Measurements from ENCODE around the gene AGPAT3. TPM values are rescaled to one million over a fixed set of nuclear protein-coding genes. Genes with fewer than 3 reads are reported as not detected.
A peak's percentile ranks its signal among the peaks of the same experiment; 100 is the strongest.

AGPAT3 gene
- total RNA-seq, 4 donors from 2014 or later = 40.6 to 80.5 (median 65.3) TPM

- H3K9me3 ChIP-seq = no peaks in the 10 kb centered on the region
- DNase-seq = peak; percentile 86 to 88
- intact Hi-C loops (cut with DNase I) = no loop called here
- no peaks in the 10 kb centered on the region for H3K27me3 ChIP-seq
- H3K27ac ChIP-seq = peak overlapping the region; percentile 70 to 82 (median 76)
- peaks cover 78 to 95% of the 10 kb centered on the region in 2 donors for H3K4me1 ChIP-seq
- H3K4me3 ChIP-seq (replicated peaks in 1 of 3) = no peak overlapping the region
- TF ChIP-seq, protein P1, sequence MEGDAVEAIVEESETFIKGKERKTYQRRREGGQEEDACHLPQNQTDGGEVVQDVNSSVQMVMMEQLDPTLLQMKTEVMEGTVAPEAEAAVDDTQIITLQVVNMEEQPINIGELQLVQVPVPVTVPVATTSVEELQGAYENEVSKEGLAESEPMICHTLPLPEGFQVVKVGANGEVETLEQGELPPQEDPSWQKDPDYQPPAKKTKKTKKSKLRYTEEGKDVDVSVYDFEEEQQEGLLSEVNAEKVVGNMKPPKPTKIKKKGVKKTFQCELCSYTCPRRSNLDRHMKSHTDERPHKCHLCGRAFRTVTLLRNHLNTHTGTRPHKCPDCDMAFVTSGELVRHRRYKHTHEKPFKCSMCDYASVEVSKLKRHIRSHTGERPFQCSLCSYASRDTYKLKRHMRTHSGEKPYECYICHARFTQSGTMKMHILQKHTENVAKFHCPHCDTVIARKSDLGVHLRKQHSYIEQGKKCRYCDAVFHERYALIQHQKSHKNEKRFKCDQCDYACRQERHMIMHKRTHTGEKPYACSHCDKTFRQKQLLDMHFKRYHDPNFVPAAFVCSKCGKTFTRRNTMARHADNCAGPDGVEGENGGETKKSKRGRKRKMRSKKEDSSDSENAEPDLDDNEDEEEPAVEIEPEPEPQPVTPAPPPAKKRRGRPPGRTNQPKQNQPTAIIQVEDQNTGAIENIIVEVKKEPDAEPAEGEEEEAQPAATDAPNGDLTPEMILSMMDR (IDR thresholded peaks at IDR 0.05) = no peak
- peak in 1 of 2 donors; percentile 50 for TF ChIP-seq POLR2A (IDR thresholded peaks at IDR 0.05)
- no peaks in the 10 kb centered on the region for H3K36me3 ChIP-seq
- WGBS, 2 donors = 64 to 71% methylated on average over 8 to 20 of the region's 20 CpGs
Observed at GRCh38 chr21:43926196-43926595, 61.2 kb downstream of the AGPAT3 start.

- no peaks in the 10 kb centered on the region for H3K36me3 ChIP-seq
- H3K4me1 ChIP-seq = peaks cover 68 to 82% of the 10 kb centered on the region in 2 donors
- H3K27me3 ChIP-seq = no peaks in the 10 kb centered on the region
- DNase-seq = no peak
- 95% methylated on average over 15 of the region's 17 CpGs; no CpG with 5 or more reads in 1 of the 2 donors for WGBS, 2 donors
- H3K4me3 ChIP-seq (replicated peaks in 1 of 3) = no peak overlapping the region
- TF ChIP-seq POLR2A (IDR thresholded peaks at IDR 0.05) = no peak
- TF ChIP-seq, protein P1 (IDR thresholded peaks at IDR 0.05) = no peak
- intact Hi-C loops (cut with DNase I) = no loop called here
- no peaks in the 10 kb centered on the region for H3K9me3 ChIP-seq
- peak overlapping the region in 2 of 3 donors; percentile 76 to 82 for H3K27ac ChIP-seq
Observed at GRCh38 chr21:43927591-43928221, 62.7 kb downstream of the AGPAT3 start.

DNA sequence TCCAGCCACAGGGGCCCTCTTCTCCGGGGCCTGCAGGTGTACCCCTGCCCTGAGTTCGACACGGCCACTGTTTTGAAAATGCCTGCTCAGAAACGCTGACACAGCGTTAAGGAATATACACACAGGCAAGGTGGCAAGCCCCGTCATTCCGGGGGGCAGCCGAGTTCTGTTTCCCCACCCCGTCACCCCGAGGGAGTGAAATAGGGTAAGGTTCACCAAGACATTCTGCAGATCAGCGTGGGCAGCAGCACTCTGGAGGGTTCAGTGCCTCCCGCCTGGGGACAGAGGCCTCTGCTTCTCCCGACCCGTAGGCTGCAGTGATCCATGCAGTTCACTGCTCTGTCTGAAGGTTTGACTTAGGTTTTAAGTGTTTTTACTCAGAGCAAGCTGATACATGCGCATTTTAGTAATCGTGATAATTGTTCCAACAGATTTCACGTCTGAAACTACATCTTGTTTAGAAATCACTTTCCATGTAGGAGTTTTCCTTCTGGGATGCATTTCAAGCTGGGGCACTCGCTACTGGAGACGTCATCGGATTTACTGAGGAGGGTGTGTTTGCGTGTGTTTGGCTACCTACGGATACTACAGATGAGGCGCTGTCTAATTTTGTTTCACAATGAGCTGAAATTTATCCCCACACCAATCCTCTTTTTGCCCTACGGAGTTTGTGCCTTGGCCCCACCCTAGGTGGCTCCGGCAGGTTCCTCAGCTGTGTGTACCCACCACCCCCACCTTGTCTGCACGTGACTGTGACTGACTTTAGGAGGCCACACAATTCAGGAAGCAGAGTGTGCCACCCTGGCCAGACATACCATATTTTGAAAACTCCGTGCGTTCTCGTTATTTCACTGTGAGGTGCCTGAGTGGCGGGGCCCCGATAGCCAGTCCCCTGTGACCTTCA is 63.5 kb downstream of the AGPAT3 start:
- Histone ChIP-seq H3K36me3 (no peaks in the 10 kb centered on the region), H3K9me3 (no peaks in the 10 kb centered on the region), H3K4me1 (peaks cover 60 to 74% of the 10 kb centered on the region in 2 donors), H3K4me3 (replicated peaks in 1 of 3) (no peak overlapping the region), H3K27me3 (no peaks in the 10 kb centered on the region), H3K27ac (peak overlapping the region; percentile 68 to 77 (median 76))
- DNase-seq = no peak
- no peak for TF ChIP-seq POLR2A (IDR thresholded peaks at IDR 0.05)
- TF ChIP-seq, protein P1 (IDR thresholded peaks at IDR 0.05) = no peak
- WGBS, 2 donors = 93 to 94% methylated on average over 28 to 29 of the region's 31 CpGs
- intact Hi-C loops (cut with DNase I) = no loop called here

- intact Hi-C loops (cut with DNase I) = no loop called here
- no peak overlapping the region for H3K4me3 ChIP-seq (replicated peaks in 1 of 3)
- 63 to 84% methylated on average over 19 to 27 of the region's 30 CpGs for WGBS, 2 donors
- no peaks in the 10 kb centered on the region for H3K36me3 ChIP-seq
- peak overlapping the region; percentile 68 to 77 (median 76) for H3K27ac ChIP-seq
- H3K9me3 ChIP-seq = no peaks in the 10 kb centered on the region
- peaks cover 51 to 65% of the 10 kb centered on the region in 2 donors for H3K4me1 ChIP-seq
- peak; percentile 70 to 76 for DNase-seq
- TF ChIP-seq POLR2A (IDR thresholded peaks at IDR 0.05) = no peak
- TF ChIP-seq, protein P1 (IDR thresholded peaks at IDR 0.05) = peak in 1 of 6 experiments; percentile 27
- H3K27me3 ChIP-seq = no peaks in the 10 kb centered on the region
Observed at GRCh38 chr21:43929217-43929971, 64.4 kb downstream of the AGPAT3 start.
